ENCODE data around the gene TECPR2. TPM values are rescaled to one million over a fixed set of nuclear protein-coding genes. Genes with fewer than 3 reads are reported as not detected.

The TECPR2 gene
- total and polyA plus RNA-seq, 4 donors = 2.0 to 12.6 (median 5.2) TPM

GRCh38 chr14:102427642-102428041 lies 64.9 kb downstream of the TECPR2 start:
- H3K36me3 ChIP-seq (ENCODE audit: control insufficient read depth in 4 of 4, insufficient read depth in 3 of 4, low read depth in 1 of 4, low read length in 3 of 4) = peaks cover 2 to 8% (median 3%) of the 10 kb centered on the region in 4 donors
- no peaks in the 10 kb centered on the region for H3K9me3 ChIP-seq (ENCODE audit: control insufficient read depth in 4 of 4, low read length in 3 of 4)
- WGBS = 96% methylated on average over 12 of the region's 12 CpGs
- H3K4me3 ChIP-seq (ENCODE audit: low read depth in 1 of 3, low read length in 3 of 3) = no peak overlapping the region
- no peaks in the 10 kb centered on the region for H3K27me3 ChIP-seq (ENCODE audit: control insufficient read depth in 4 of 4, insufficient read depth in 4 of 4, low read length in 3 of 4)
- no peak overlapping the region for H3K9ac ChIP-seq (ENCODE audit: low read depth in 1 of 2, low read length in 2 of 2)
- no peak for DNase-seq (ENCODE audit: low spot score)
- no peak overlapping the region for H3K27ac ChIP-seq (ENCODE audit: low read depth in 1 of 2, low read length in 2 of 2)
- no peaks in the 10 kb centered on the region for H3K4me1 ChIP-seq (ENCODE audit: control insufficient read depth in 4 of 4, insufficient read depth in 4 of 4, low read length in 3 of 4)
- no peak for TF ChIP-seq HNF4G (IDR thresholded peaks at IDR 0.05)
- TF ChIP-seq RXRA (IDR thresholded peaks at IDR 0.05) = no peak
- TF ChIP-seq MAX (IDR thresholded peaks at IDR 0.05) = no peak
- TF ChIP-seq CTCF (IDR thresholded peaks at IDR 0.05; ENCODE audit: low read depth, low read length, missing input control) = no peak
- TF ChIP-seq FOXA1 (IDR thresholded peaks at IDR 0.05) = no peak
- TF ChIP-seq FOXA2 (IDR thresholded peaks at IDR 0.05) = no peak
- TF ChIP-seq REST (IDR thresholded peaks at IDR 0.05) = no peak
- TF ChIP-seq SP1 (IDR thresholded peaks at IDR 0.05) = no peak
- TF ChIP-seq HNF4A (conservative IDR thresholded peaks at IDR 0.05) = no peak
- TF ChIP-seq RAD21 (IDR thresholded peaks at IDR 0.05) = no peak
- no peak for TF ChIP-seq TAF1 (conservative IDR thresholded peaks at IDR 0.05)
- TF ChIP-seq JUND (IDR thresholded peaks at IDR 0.05) = no peak
- TF ChIP-seq YY1 (IDR thresholded peaks at IDR 0.05) = no peak
- TF ChIP-seq NR2F2 (IDR thresholded peaks at IDR 0.05) = no peak
- TF ChIP-seq, protein P1, sequence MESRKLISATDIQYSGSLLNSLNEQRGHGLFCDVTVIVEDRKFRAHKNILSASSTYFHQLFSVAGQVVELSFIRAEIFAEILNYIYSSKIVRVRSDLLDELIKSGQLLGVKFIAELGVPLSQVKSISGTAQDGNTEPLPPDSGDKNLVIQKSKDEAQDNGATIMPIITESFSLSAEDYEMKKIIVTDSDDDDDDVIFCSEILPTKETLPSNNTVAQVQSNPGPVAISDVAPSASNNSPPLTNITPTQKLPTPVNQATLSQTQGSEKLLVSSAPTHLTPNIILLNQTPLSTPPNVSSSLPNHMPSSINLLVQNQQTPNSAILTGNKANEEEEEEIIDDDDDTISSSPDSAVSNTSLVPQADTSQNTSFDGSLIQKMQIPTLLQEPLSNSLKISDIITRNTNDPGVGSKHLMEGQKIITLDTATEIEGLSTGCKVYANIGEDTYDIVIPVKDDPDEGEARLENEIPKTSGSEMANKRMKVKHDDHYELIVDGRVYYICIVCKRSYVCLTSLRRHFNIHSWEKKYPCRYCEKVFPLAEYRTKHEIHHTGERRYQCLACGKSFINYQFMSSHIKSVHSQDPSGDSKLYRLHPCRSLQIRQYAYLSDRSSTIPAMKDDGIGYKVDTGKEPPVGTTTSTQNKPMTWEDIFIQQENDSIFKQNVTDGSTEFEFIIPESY (IDR thresholded peaks at IDR 0.05) = no peak
- no peak for TF ChIP-seq EGR1 (IDR thresholded peaks at IDR 0.05; ENCODE audit: low read depth in 2 of 2)
- no peak for TF ChIP-seq GABPA (IDR thresholded peaks at IDR 0.05 in 1 of 2, conservative IDR thresholded peaks at IDR 0.05 in 1 of 2)
- TF ChIP-seq ATF3 (IDR thresholded peaks at IDR 0.05) = no peak
